Measurements from ENCODE around the gene YBEY. TPM values are rescaled to one million over a fixed set of nuclear protein-coding genes. Genes with fewer than 3 reads are reported as not detected.

YBEY gene
- total and polyA plus RNA-seq, 2 of the 13 experiments (the other 11 are each of a cell fraction or from before 2014, with no cell fraction given): 6.5 to 8.9 TPM

DNA sequence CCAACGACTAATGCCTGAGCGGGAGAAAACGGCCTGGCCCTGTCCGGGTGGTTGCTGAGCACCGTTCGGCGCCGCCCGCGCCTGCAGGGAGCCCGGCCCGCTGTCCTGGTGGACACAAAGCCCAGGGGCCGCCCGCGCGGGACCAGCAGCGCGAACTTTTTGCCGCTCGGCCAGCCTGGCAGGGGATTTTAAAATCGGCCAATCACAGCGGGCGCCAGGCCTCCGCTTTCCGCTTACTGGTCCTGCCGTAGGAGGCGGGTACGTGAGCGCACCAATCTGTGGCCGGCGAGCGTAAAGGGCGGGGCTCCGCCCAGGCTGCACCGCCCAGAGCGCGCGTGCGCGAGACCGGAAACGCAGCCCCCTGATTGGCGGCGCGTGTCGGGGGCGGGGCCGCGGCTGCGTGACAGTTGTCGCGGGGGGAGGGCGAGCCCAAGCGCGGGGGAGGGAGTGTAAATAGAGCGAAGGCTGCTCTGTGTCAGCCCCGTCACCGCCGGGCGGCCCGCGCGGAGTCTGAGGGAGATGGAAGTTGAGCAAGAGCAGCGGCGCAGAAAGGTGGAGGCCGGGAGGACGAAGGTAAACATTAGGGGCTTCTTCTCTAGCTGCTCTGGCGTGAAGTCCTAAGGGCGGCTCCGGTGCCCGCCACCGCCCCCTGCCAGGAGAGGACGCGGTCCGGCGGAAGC, 37.7 kb downstream of the YBEY start, which contains the start of the genes C21orf58 and PCNT (continued):
- TF ChIP-seq, protein P1, sequence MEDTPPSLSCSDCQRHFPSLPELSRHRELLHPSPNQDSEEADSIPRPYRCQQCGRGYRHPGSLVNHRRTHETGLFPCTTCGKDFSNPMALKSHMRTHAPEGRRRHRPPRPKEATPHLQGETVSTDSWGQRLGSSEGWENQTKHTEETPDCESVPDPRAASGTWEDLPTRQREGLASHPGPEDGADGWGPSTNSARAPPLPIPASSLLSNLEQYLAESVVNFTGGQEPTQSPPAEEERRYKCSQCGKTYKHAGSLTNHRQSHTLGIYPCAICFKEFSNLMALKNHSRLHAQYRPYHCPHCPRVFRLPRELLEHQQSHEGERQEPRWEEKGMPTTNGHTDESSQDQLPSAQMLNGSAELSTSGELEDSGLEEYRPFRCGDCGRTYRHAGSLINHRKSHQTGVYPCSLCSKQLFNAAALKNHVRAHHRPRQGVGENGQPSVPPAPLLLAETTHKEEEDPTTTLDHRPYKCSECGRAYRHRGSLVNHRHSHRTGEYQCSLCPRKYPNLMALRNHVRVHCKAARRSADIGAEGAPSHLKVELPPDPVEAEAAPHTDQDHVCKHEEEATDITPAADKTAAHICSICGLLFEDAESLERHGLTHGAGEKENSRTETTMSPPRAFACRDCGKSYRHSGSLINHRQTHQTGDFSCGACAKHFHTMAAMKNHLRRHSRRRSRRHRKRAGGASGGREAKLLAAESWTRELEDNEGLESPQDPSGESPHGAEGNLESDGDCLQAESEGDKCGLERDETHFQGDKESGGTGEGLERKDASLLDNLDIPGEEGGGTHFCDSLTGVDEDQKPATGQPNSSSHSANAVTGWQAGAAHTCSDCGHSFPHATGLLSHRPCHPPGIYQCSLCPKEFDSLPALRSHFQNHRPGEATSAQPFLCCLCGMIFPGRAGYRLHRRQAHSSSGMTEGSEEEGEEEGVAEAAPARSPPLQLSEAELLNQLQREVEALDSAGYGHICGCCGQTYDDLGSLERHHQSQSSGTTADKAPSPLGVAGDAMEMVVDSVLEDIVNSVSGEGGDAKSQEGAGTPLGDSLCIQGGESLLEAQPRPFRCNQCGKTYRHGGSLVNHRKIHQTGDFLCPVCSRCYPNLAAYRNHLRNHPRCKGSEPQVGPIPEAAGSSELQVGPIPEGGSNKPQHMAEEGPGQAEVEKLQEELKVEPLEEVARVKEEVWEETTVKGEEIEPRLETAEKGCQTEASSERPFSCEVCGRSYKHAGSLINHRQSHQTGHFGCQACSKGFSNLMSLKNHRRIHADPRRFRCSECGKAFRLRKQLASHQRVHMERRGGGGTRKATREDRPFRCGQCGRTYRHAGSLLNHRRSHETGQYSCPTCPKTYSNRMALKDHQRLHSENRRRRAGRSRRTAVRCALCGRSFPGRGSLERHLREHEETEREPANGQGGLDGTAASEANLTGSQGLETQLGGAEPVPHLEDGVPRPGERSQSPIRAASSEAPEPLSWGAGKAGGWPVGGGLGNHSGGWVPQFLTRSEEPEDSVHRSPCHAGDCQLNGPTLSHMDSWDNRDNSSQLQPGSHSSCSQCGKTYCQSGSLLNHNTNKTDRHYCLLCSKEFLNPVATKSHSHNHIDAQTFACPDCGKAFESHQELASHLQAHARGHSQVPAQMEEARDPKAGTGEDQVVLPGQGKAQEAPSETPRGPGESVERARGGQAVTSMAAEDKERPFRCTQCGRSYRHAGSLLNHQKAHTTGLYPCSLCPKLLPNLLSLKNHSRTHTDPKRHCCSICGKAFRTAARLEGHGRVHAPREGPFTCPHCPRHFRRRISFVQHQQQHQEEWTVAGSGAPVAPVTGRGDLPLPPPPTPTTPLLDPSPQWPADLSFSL (CRISPR knock-in tag; IDR thresholded peaks at IDR 0.05): no peak
- TF ChIP-seq SMAD1 (CRISPR knock-in tag; IDR thresholded peaks at IDR 0.05; ENCODE audit: borderline replicate concordance, low read depth) (no peak), GABPA (IDR thresholded peaks at IDR 0.05; ENCODE audit: low read depth, low read length) (no peak), GABPA (CRISPR knock-in tag; IDR thresholded peaks at IDR 0.05; ENCODE audit: low read depth) (0 out of 2 replicates have a peak, but pooled peaks have one; percentile 52), NCOA5 (CRISPR knock-in tag; IDR thresholded peaks at IDR 0.05) (no peak), SP140L (CRISPR knock-in tag; IDR thresholded peaks at IDR 0.05; ENCODE audit: borderline replicate concordance) (no peak), BCL6 (CRISPR knock-in tag; IDR thresholded peaks at IDR 0.05) (no peak), DNMT3B (CRISPR knock-in tag; conservative IDR thresholded peaks at IDR 0.05) (no peak), DR1 (CRISPR knock-in tag; IDR thresholded peaks at IDR 0.05) (peak; percentile 81), ATF1 (CRISPR knock-in tag; IDR thresholded peaks at IDR 0.05) (no peak), FOXK2 (IDR thresholded peaks at IDR 0.05) (0 out of 2 replicates have a peak, but pooled peaks have one; percentile 34), ZNF724P (CRISPR knock-in tag; IDR thresholded peaks at IDR 0.05; ENCODE audit: borderline replicate concordance) (peak; percentile 88; the same call in 1 of the 2 replicates)
- TF ChIP-seq, protein P2, sequence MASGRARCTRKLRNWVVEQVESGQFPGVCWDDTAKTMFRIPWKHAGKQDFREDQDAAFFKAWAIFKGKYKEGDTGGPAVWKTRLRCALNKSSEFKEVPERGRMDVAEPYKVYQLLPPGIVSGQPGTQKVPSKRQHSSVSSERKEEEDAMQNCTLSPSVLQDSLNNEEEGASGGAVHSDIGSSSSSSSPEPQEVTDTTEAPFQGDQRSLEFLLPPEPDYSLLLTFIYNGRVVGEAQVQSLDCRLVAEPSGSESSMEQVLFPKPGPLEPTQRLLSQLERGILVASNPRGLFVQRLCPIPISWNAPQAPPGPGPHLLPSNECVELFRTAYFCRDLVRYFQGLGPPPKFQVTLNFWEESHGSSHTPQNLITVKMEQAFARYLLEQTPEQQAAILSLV (CRISPR knock-in tag; IDR thresholded peaks at IDR 0.05; ENCODE audit: borderline replicate concordance): peak; percentile 70; the same call in 1 of the 2 replicates
- TF ChIP-seq, protein P3, sequence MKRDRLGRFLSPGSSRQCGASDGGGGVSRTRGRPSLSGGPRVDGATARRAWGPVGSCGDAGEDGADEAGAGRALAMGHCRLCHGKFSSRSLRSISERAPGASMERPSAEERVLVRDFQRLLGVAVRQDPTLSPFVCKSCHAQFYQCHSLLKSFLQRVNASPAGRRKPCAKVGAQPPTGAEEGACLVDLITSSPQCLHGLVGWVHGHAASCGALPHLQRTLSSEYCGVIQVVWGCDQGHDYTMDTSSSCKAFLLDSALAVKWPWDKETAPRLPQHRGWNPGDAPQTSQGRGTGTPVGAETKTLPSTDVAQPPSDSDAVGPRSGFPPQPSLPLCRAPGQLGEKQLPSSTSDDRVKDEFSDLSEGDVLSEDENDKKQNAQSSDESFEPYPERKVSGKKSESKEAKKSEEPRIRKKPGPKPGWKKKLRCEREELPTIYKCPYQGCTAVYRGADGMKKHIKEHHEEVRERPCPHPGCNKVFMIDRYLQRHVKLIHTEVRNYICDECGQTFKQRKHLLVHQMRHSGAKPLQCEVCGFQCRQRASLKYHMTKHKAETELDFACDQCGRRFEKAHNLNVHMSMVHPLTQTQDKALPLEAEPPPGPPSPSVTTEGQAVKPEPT (CRISPR knock-in tag; IDR thresholded peaks at IDR 0.05; ENCODE audit: low read depth): no peak
- TF ChIP-seq, protein P4, sequence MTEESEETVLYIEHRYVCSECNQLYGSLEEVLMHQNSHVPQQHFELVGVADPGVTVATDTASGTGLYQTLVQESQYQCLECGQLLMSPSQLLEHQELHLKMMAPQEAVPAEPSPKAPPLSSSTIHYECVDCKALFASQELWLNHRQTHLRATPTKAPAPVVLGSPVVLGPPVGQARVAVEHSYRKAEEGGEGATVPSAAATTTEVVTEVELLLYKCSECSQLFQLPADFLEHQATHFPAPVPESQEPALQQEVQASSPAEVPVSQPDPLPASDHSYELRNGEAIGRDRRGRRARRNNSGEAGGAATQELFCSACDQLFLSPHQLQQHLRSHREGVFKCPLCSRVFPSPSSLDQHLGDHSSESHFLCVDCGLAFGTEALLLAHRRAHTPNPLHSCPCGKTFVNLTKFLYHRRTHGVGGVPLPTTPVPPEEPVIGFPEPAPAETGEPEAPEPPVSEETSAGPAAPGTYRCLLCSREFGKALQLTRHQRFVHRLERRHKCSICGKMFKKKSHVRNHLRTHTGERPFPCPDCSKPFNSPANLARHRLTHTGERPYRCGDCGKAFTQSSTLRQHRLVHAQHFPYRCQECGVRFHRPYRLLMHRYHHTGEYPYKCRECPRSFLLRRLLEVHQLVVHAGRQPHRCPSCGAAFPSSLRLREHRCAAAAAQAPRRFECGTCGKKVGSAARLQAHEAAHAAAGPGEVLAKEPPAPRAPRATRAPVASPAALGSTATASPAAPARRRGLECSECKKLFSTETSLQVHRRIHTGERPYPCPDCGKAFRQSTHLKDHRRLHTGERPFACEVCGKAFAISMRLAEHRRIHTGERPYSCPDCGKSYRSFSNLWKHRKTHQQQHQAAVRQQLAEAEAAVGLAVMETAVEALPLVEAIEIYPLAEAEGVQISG (CRISPR knock-in tag; IDR thresholded peaks at IDR 0.05): peak; percentile 56; the same call in 1 of the 2 replicates
